HCEC 1CT (cell line): Measurements from ENCODE around the gene HID1.
A peak's percentile ranks its signal among the peaks of the same experiment; 100 is the strongest.

Experiments used
- DNase-seq: peaks from one replicate; pipeline ENCODE4 v3.0.0-alpha.2; 2017

HID1 gene

GRCh38 chr17:74964988-74965622, 7.5 kb downstream of the HID1 start:
- DNase-seq, result no peak

DNA sequence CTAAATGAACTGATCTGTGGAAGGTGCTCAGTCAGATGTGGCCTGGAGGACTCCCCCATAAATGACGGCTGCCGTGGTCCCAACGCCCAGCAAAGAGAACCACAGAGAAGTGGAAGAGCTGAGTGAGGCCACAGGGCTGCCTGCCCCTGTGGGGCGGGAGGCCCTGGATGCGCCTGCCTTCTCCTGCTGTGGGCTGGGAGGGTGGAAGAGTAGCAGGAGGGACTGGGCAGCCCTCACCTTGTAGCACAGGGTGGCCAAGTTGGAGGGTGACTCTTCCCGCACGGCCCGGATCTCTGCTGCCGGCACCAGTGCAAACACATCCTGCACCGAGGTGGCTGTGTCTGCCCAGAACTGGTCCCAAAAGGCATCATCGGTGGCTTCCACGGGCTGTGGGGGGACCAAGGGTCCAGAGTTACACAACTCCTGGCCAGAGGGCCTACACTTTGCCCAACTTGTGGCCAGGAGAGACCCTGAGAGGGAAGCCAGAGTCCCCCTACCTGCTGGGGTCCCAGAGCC, 8.3 kb downstream of the HID1 start:
- no peak for DNase-seq

DNA sequence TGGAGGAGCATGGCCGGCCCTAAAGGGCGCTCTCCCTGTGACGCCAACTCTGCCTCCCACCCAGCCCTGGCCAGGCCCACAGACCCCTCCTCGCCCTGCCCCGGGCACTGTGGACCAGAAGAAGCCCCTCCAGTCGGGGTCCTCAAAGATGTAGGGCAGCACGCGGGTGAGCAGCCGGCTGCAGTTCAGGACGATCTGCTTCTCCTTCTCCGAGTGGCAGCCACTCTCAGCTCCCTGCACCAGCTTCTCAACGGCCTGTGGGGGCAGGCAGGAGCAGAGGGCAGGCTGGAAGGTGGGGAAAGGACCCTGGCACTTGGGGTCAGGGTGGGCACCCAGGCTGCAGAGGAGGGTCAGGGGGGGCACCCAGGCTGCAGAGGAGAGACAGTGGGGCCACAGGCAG, 8.9 kb downstream of the HID1 start:
- no peak for DNase-seq

DNA sequence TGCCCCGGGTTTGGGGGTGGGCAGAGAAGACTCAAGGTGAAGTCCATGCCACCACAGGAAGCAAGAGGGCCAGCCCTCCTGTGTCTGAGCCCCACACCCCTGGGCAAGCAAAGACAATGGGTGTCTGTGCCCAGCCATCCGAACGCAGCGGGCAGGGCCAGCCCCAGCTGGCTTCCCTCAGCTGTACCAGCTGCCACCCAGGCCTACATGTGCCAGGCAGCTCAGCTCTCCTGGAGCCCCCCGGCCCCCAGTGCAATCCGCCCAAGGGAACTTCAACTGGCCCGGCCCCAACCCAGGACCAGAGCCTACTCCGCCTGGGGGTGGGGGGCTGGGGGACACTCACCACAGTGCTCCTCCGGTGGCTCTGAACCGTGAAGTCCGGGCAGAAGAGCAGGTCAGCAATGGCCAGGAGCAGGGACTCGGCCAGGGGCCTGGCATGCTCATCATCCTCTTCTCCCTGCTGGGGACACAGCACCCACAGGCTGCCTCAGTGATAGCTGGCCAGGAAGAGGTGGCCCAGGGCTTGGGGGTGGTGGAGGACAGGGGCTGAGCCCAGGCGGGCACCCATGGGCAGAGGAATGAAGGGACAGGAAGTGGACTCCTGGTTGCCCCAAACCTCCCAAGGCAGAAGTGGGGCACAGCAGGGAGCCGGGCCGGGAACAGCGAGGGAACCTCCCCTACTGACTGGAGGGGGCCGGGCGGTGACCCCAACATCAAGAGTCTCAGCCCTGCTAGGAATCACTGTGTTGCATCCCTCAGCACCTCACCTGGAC, 9.8 kb downstream of the HID1 start:
- DNase-seq, result no peak

- DNase-seq, result peak; percentile 71
These were observed 10.8 kb downstream of the HID1 start for GRCh38 chr17:74961657-74962350.

DNA sequence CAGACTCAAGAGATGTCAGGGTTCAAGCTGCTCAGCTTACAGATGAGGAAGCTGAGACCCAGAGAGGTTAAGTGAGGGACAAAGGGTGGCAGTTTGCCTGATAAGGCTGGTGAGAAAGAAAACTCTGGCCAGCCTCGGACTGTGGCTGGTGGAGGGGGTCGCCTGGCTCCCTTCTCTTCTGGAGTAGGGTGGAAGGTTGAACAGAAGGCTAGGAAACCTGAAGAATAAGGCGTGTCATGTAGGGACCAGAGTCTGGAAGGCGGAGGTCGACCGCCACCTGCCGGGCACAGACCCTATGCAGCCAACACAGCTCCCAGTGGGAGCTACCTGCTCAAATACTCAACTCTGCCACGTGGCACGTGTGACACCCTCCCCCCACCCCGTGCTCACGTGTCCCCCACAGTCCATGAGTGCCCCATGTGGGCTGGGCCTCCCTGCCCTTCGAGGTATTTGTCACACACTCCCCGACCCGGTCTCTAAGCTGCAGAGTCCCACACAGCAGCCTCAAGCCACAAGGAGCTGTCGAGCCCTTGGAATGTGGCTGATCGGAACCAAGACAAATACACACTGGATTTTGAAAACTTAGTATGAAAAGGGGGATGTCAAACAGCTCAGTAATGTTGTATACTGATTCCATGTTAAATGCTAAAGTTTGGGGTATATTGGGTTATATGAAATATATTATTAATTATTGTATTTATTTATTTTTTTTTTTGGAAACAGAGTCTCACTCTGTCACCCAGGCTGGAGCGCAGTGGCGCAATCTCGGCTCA, 11.8 kb downstream of the HID1 start:
- peak; percentile 51 for DNase-seq

- DNase-seq, result peak; percentile 18
These were observed 12.6 kb downstream of the HID1 start for GRCh38 chr17:74959826-74960515.

GRCh38 chr17:74957935-74958740, 14.4 kb downstream of the HID1 start:
- DNase-seq, result peak; percentile 25

GRCh38 chr17:74956093-74956492, 16.5 kb downstream of the HID1 start:
- DNase-seq, result no peak

DNA sequence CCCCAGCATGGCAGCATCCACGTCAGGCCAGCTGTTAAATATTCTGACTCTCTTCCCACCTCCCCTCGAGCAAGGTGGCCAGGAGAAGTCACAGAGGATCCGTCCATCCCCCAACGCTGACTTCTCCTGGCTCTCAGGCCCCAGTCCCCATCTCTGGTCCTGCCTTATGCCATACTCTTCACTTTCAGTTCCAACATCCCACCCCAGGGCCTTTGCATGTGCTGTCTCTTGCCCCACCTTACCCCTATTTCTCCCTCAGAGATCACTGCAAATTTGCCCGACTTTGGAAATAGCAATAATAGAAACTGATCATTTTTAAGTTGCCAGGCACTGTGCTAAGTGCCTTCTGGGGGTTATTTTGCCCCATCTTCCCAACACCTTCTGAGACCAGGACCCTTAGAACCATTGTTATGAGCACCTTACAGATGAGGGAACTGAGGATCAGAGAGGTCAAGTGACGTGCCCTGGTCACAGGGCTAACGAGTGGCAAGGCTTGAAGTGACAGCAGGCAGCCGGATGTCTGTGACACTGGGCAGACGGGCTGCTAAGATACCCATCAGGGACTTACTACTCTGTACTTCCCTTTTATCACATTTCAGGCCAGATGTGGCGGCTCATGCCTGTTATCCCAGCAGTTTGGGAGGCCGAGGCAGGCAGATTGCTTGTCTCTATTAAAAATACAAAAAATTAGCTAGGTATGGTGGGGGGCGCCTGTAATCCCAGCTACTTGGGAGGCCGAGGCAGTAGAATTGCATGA, 17.7 kb downstream of the HID1 start:
- no peak for DNase-seq

GRCh38 chr17:74954115-74954514, 18.4 kb downstream of the HID1 start:
- no peak for DNase-seq

DNA sequence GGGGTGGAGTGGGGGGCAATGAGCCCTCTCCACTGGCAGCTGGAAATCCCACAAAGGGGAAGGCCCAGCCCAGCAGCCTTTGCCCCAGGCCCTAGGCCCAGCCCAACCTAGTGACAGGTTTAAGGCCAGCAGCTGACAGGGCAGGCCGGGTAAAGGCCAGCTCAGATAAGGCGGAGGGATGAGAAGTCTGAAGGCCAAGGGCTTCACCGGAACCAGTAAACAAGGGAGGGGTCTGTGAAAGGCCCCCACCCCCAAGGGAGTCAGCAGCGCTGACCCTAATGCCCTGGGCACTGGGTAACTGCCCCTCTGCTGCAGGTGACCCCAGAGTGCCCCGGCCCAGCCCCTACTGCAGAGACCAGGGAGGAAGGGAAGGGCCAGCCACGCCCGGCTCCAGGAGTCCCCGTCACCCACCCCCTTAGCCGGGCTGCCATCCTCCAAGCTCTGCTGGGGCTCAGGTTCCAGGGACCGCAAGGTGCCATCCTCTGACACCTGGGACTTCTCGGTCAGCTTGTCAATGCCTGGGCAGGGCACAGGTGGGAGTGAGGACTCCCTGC, 19.3 kb downstream of the HID1 start:
- DNase-seq, result no peak

DNA sequence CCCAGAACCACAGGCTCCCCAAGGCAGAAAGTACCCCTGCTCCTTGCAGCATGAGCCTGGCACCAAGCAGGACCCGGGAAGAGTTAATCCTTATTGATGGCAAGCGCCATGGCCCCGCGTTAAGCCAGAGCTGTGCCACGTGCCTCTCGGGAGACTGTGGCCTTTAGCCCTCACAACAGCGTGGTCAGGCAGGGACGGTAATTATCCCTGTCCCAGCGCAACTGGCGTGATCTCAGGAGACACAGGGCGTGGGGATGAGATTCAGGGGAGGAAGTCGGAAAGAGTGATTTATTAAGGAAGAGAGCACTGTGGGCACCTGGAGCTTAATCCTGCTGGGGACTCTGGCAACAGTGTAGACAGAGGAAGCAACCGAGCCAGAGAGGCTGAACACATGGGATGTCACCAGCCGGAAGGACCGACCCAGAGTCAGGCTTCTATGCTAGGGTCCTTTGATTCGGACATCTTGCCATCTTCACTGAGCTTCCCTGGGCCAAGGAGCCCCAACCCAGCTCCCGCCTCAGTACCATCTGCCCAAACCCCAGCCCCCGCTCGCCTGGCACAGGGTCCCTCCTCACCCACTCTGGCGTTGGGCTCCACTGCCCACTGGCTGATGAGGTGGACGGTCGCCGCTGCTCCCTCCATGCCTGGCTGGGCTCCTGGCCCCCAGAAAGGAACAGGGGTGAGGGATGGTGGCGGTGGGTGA, 20.0 kb downstream of the HID1 start:
- DNase-seq, result no peak

GRCh38 chr17:74951680-74952421, 20.7 kb downstream of the HID1 start:
- no peak for DNase-seq

DNA sequence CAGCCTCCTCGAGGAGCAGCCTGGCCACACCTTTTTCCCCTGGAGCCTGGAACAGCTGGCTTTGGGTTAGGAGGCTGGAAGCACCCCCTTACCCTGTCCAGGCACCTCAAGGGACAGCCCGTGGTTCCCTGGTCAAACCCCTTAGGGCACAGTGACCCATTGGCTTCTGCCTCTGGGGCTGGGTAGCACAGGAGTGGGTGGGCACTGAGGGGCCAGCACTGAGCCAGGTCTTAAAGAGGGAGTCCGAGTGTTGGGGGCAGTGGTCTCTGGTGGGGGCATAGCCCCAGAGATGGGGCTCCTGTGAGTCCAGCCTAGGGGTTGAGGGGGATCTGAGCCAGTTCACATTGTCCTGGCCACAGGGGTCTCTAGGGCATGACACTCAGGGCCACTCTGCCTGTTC, 21.5 kb downstream of the HID1 start:
- DNase-seq, result no peak

- no peak for DNase-seq
These were observed 22.4 kb downstream of the HID1 start for GRCh38 chr17:74950207-74950606.

- DNase-seq, result no peak
These were observed 23.0 kb downstream of the HID1 start for GRCh38 chr17:74949455-74950115.

DNA sequence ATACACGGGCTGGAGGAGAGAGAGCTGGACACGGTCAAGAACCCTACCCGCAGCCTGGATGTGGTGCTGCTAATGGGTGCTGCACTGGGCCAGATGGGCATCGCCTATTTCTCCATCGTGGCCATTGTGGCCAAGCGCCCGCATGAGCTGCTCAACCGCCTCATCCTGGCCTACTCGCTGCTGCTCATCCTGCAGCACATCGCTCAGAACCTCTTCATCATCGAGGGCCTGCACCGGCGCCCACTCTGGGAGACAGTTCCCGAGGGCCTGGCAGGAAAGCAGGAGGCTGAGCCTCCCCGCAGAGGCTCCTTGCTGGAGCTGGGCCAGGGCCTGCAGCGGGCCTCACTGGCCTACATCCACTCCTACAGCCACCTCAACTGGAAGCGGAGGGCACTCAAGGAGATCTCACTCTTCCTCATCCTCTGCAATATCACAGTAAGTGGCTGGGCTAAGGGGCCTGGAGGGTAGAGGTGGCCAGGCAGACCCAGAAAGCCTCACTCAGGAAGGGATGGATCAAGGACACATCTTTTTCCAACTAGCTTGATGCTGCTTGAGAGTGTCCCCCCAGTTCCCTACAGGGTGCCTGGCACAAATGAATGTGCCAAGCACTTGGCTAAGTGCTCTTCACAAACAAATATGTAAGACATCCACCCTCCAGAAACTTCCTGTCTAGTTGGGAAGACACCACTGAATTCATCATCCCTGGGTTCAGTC, 25.4 kb downstream of the HID1 start:
- DNase-seq, result no peak
